WTC11 (cell line): ENCODE data around the gene CHST15. TPM values are rescaled to one million over a fixed set of nuclear protein-coding genes. Genes with fewer than 3 reads are reported as not detected.

Source experiments
- ATAC-seq: fragments of 200-7000 bp; cut with Tn5 transposase; 2 replicates; pipeline ENCODE4 v1.10.0; 2021; ENCODE audit warnings: mild to moderate bottlenecking, moderate library complexity
- CTCF ChIA-PET: fragments of 300-600 bp; sonication (Branson Sonifier 250); formaldehyde crosslinking; loops from one replicate; lab custom pipeline; 2021; ENCODE audit warnings: antibody characterized with exemption; lab: Charles Lee
- POLR2A ChIA-PET: fragments of 350-600 bp; sonication (Branson Sonifier 250); formaldehyde crosslinking; loops from one replicate; lab custom pipeline; 2021; ENCODE audit warnings: antibody characterized with exemption; lab: Charles Lee
- DNase-seq: peaks from one replicate; pipeline ENCODE4 v3.0.0; 2021; ENCODE audit warnings: low spot score
- H3K27ac Mint-ChIP-seq: 2 replicates; pipeline ENCODE4 v1.8.0; 2021; ENCODE audit warnings: mixed read lengths
- H3K27me3 Mint-ChIP-seq: 2 replicates; pipeline ENCODE4 v1.8.0; 2021; ENCODE audit warnings: low read depth, mild to moderate bottlenecking, moderate library complexity, mixed read lengths
- H3K36me3 Mint-ChIP-seq: 2 replicates; pipeline ENCODE4 v1.8.0; 2021; ENCODE audit warnings: mixed read lengths
- H3K4me1 Mint-ChIP-seq: 2 replicates; pipeline ENCODE4 v1.8.0; 2022; ENCODE audit warnings: mixed read lengths
- H3K4me3 Mint-ChIP-seq: 2 replicates; pipeline ENCODE4 v1.8.0; 2021; ENCODE audit warnings: mild to moderate bottlenecking, moderate library complexity, mixed read lengths
- H3K9me3 Mint-ChIP-seq: 2 replicates; pipeline ENCODE4 v1.8.0; 2021; ENCODE audit warnings: mixed read lengths
- CREM ChIP-seq: sonication (generic); formaldehyde crosslinking; IDR thresholded peaks from 2 replicates; pipeline ENCODE4 v1.8.1; 2022; ENCODE audit warnings: mild to moderate bottlenecking, missing genetic modification reagents, moderate library complexity
- ETV6 ChIP-seq: sonication (generic); formaldehyde crosslinking; IDR thresholded peaks from 2 replicates; pipeline ENCODE4 v1.8.1; 2022; ENCODE audit warnings: mild to moderate bottlenecking, missing genetic modification reagents
- FOXP1 ChIP-seq: sonication (generic); formaldehyde crosslinking; IDR thresholded peaks from 2 replicates; pipeline ENCODE4 v1.8.0; 2022; ENCODE audit warnings: missing genetic modification reagents, mild to moderate bottlenecking, moderate library complexity, borderline replicate concordance
- FOXP4 ChIP-seq: sonication (generic); formaldehyde crosslinking; IDR thresholded peaks from 2 replicates; pipeline ENCODE4 v1.8.0; 2022; ENCODE audit warnings: mild to moderate bottlenecking, missing genetic modification reagents
- IRF1 ChIP-seq: sonication (generic); formaldehyde crosslinking; IDR thresholded peaks from 2 replicates; pipeline ENCODE4 v1.8.0; 2023; ENCODE audit warnings: missing genetic modification reagents
- NR2C2 ChIP-seq: sonication (generic); formaldehyde crosslinking; IDR thresholded peaks from 2 replicates; pipeline ENCODE4 v1.8.0; 2022; ENCODE audit warnings: mild to moderate bottlenecking, missing genetic modification reagents
- RORB ChIP-seq: fragments of 250-450 bp; sonication (Bioruptor Pico); IDR thresholded peaks from 2 replicates; pipeline ENCODE4 v1.9.0; 2021; ENCODE audit warnings: mild to moderate bottlenecking
- TEAD1 ChIP-seq: sonication (generic); formaldehyde crosslinking; IDR thresholded peaks from 2 replicates; pipeline ENCODE4 v1.8.0; 2022; ENCODE audit warnings: mild to moderate bottlenecking, missing genetic modification reagents
- ZNF396 ChIP-seq: fragments of 250-450 bp; sonication (Bioruptor Pico); IDR thresholded peaks from 2 replicates; pipeline ENCODE4 v1.8.0; 2021; ENCODE audit warnings: mild to moderate bottlenecking, moderate library complexity, borderline replicate concordance
- ZNF423 ChIP-seq: fragments of 250-450 bp; sonication (Bioruptor Pico); IDR thresholded peaks from 2 replicates; pipeline ENCODE4 v2.1.2; 2022; ENCODE audit warnings: mild to moderate bottlenecking, moderate library complexity
- ZNF532 ChIP-seq: fragments of 250-450 bp; sonication (Bioruptor Pico); IDR thresholded peaks from 2 replicates; pipeline ENCODE4 v1.9.0; 2021; ENCODE audit warnings: mild to moderate bottlenecking, borderline replicate concordance
- total RNA-seq: library from RNA; stranded (reverse); gene quantifications from 3 replicates; pipeline ENCODE4 v1.2.3, GENCODE V29; 2021
- TF ChIP-seq, protein P1 (sequence below): fragments of 250-450 bp; sonication (Bioruptor Pico); IDR thresholded peaks from 2 replicates; pipeline ENCODE4 v1.9.0; 2021; ENCODE audit warnings: moderate library complexity, mild to moderate bottlenecking, inconsistent platforms, borderline replicate concordance
- TF ChIP-seq, protein P2 (sequence below): fragments of 250-450 bp; sonication (Bioruptor Pico); IDR thresholded peaks from 2 replicates; pipeline ENCODE4 v1.9.0; 2021; ENCODE audit warnings: mild to moderate bottlenecking
- TF ChIP-seq, protein P3 (sequence below): sonication (generic); formaldehyde crosslinking; IDR thresholded peaks from 2 replicates; pipeline ENCODE4 v1.8.1; 2022; ENCODE audit warnings: low read depth, missing genetic modification reagents, borderline replicate concordance

CHST15 gene
- total RNA-seq, 1 experiment from 2014 or later: 10.7 TPM

GRCh38 chr10:124019886-124020797, 73.3 kb downstream of the CHST15 start:
- DNase-seq: peak; percentile 50
- POLR2A ChIA-PET: interaction anchor here (1.4 kb wide), 1 partner anchor 10 kb away, joined by 4 read pairs; no protein-coding TSS in a partner anchor
- H3K4me1 Mint-ChIP-seq: peaks cover 77% of the 10 kb centered on the region

GRCh38 chr10:124018886-124019525, 74.4 kb downstream of the CHST15 start:
- Mint-ChIP-seq H3K27ac (no peak overlapping the region), H3K4me1 (peaks cover 82% of the 10 kb centered on the region), H3K4me3 (no peak overlapping the region), H3K27me3 (peaks cover 2% of the 10 kb centered on the region; the same call in 1 of the 2 replicates), H3K36me3 (peaks cover 3% of the 10 kb centered on the region), H3K9me3 (peaks cover 2% of the 10 kb centered on the region)
- POLR2A ChIA-PET: no interaction called here
- DNase-seq (no peak), ATAC-seq (no peak)
- CTCF ChIA-PET: interaction anchor here (1.2 to 4.9 kb wide), 2 partner anchors 14 to 24 kb away, joined by 4 to 31 read pairs; no protein-coding TSS in a partner anchor
- TF ChIP-seq ZNF532 (no peak), RORB (CRISPR knock-in tag) (no peak), NR2C2 (CRISPR knock-in tag) (no peak), TEAD1 (CRISPR knock-in tag) (no peak), FOXP1 (CRISPR knock-in tag) (no peak)
- TF ChIP-seq, protein P1, sequence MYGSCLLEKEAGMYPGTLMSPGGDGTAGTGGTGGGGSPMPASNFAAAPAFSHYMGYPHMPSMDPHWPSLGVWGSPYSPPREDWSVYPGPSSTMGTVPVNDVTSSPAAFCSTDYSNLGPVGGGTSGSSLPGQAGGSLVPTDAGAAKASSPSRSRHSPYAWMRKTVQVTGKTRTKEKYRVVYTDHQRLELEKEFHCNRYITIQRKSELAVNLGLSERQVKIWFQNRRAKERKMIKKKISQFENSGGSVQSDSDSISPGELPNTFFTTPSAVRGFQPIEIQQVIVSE: no peak

More at GRCh38 chr10:124019886-124020797, 73.3 kb downstream of the CHST15 start:
- H3K27me3 Mint-ChIP-seq: peaks cover 2% of the 10 kb centered on the region; the same call in 1 of the 2 replicates
- no peaks in the 10 kb centered on the region for H3K9me3 Mint-ChIP-seq
- TF ChIP-seq, protein P2, sequence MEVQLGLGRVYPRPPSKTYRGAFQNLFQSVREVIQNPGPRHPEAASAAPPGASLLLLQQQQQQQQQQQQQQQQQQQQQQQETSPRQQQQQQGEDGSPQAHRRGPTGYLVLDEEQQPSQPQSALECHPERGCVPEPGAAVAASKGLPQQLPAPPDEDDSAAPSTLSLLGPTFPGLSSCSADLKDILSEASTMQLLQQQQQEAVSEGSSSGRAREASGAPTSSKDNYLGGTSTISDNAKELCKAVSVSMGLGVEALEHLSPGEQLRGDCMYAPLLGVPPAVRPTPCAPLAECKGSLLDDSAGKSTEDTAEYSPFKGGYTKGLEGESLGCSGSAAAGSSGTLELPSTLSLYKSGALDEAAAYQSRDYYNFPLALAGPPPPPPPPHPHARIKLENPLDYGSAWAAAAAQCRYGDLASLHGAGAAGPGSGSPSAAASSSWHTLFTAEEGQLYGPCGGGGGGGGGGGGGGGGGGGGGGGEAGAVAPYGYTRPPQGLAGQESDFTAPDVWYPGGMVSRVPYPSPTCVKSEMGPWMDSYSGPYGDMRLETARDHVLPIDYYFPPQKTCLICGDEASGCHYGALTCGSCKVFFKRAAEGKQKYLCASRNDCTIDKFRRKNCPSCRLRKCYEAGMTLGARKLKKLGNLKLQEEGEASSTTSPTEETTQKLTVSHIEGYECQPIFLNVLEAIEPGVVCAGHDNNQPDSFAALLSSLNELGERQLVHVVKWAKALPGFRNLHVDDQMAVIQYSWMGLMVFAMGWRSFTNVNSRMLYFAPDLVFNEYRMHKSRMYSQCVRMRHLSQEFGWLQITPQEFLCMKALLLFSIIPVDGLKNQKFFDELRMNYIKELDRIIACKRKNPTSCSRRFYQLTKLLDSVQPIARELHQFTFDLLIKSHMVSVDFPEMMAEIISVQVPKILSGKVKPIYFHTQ (CRISPR knock-in tag): no peak
- TF ChIP-seq ETV6 (CRISPR knock-in tag) (0 out of 2 replicates have a peak, but pooled peaks have one; percentile 10), IRF1 (no peak), ZNF396 (CRISPR knock-in tag) (no peak), ZNF423 (CRISPR knock-in tag) (peak; percentile 90), CREM (CRISPR knock-in tag) (no peak), FOXP4 (CRISPR knock-in tag) (peak; percentile 26; the same call in 1 of the 2 replicates)
- TF ChIP-seq, protein P3, sequence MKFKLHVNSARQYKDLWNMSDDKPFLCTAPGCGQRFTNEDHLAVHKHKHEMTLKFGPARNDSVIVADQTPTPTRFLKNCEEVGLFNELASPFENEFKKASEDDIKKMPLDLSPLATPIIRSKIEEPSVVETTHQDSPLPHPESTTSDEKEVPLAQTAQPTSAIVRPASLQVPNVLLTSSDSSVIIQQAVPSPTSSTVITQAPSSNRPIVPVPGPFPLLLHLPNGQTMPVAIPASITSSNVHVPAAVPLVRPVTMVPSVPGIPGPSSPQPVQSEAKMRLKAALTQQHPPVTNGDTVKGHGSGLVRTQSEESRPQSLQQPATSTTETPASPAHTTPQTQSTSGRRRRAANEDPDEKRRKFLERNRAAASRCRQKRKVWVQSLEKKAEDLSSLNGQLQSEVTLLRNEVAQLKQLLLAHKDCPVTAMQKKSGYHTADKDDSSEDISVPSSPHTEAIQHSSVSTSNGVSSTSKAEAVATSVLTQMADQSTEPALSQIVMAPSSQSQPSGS: no peak
- H3K4me3 Mint-ChIP-seq: peak overlapping the region; percentile 38
- CTCF ChIA-PET: interaction anchor here (1.2 to 4.9 kb wide), 5 partner anchors 24 to 221 kb away, joined by 4 to 31 read pairs (median 10); no protein-coding TSS in a partner anchor
- H3K36me3 Mint-ChIP-seq: no peaks in the 10 kb centered on the region; the same call in 1 of the 2 replicates
- peak overlapping the region; percentile 96 for H3K27ac Mint-ChIP-seq
- ATAC-seq: peak; percentile 74
